ENCODE data around the gene RBCK1.
"Not testable (repeated sequence)": the region's sequence is repeated elsewhere in the genome, so short reads cannot be mapped to it uniquely, and the experiment has no call there.

Gene RBCK1

DNA sequence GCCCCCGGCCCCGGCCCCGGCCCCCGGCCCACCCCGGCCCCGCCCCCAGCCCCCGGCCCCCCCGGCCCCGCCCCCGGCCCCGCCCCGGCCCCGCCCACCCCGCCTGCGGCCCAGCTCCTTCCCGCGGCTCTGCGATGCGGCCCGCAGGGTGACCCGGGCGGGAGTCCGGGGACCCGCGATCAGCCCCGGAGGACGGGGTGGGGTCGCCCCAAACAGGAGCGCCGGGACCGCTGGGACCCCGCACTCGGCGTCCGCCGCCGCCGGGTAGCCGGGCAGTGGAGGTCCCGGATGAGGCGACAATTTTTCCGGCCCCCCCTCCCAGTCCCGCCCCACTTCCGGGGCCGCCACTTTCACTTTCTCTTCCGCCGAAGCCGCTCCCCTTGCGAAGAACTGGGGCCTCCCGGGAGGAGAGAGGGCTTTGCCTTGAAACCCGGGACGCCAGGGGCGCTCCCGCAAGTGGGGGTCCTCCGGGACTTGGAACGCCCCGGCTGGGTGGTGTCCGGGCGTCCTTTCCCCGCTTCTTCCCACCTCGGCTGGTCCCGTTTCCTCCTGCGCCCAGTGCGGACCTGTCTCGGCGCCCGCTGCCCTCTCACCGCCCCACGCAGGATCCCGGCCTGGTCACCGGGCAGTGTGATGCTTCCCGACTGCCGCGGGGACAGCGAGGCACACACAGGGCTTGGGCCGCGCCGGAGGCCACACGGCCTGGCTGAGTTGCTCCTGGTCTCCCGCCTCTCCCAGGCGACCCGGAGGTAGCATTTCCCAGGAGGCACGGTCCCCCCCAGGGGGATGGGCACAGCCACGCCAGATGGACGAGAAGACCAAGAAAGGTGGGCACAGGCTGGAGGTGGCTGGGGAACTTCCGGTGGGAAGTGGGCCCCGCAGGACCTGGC is at the start of gene RBCK1:
Gene RBCK1, plus strand, starts transcription at position 347 of the 890 bp plus-strand sequence. Its CDS starts 459 bp downstream, at position 806.
- FAIRE-seq (peak; percentile 55), DNase-seq (ENCODE audit: extremely low spot score, insufficient read length, low read depth) (peak; percentile 96)

DNA sequence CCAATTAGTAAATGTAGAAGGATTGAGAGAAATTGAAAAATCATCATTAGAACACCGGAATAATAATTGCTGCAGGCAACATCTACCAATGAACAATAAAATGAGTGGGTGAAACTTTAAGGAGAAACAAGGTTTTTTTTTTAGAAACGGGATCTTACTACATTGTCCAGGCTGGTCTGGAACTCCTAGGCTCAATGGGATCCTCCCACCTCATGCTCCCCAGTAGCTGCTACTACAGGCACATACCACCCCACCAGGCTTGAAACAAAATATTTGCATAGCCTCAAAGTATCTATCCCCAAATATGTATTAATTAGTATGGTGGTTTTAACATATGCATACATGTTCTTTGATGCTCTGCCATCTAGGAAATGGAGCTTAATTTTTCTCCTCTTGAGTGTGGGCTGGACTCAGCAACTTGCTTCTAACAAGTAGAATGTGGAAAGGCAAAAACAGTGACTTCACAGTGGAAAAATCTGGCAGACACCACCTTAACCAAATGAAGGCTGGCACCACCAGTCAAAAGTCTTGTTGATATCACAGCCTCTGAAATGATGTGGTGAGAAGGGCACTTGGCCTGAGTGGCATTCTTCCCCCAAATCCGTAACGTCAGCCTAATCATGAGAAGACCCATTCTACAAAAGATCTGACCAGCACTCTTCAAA is 49.1 kb upstream of the RBCK1 start:
- FAIRE-seq (no peak), DNase-seq (ENCODE audit: extremely low spot score, insufficient read length, low read depth) (no peak)

DNA sequence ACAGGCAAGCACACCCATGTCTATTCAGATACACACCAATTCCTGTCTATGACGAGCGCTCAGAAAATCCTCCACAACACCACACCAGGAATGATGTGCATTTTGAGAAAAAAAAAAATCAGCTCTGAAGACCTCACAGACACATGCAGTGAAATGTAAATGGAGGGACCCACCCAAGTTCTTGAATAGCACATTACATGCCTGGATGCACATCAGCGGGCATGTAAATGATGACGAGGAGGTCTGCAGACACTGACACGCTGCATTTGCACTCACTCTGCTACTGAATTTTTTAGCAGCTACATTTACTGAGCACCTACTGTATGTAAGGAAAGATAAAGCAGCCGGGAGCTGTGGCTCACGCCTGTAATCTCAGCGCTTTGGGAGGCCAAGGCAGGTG is 46.5 kb upstream of the RBCK1 start:
- no peak for DNase-seq (ENCODE audit: extremely low spot score, insufficient read length, low read depth)
- peak; percentile 64 for FAIRE-seq

DNA sequence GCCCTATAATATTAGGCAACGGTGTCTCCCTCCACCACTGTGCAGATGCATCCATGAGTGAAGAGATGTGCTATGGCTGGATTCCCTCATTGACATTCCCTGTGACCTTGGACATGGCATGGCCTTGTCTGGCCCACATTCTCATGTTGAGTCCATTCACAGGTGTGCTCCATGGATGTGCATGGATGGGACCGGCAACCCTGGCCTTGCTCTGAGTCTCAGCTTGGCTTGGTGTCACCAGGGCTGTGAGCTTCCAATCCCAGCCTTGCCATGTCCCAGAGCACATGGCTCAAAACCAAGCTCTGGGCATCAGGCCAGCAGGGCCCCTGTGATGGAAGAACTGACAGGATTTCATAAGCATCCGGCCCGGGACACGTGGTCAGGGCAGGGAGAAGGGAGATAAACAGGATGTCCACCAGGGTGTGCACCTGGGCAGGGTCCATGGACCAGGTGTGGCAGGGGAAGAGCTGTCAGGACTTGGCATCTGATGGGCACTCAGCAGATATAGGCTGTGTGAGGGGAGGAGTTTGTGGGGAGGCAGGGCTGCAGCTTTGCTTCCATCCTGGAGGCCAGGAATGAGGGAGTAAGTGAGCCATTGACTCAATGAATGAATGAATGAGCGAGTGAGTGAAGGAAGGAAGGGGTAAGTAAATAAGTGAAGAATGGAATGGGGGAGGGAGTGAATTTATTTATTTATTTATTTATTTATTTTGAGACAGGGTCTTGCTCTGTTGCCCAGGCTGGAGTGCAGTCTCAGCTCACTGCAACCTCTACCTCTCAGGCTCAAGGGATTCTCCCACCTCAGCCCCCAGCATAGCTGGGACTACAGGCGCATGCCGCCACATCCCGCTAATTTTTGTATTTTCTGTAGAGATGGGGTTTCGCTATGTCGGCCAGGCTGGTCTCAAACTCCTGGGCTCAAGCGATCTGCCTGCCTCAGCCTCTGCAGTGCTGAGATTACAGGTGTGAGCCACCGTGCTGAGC is 45.5 kb upstream of the RBCK1 start:
- FAIRE-seq: no peak
- no peak for DNase-seq (ENCODE audit: extremely low spot score, insufficient read length, low read depth)

DNA sequence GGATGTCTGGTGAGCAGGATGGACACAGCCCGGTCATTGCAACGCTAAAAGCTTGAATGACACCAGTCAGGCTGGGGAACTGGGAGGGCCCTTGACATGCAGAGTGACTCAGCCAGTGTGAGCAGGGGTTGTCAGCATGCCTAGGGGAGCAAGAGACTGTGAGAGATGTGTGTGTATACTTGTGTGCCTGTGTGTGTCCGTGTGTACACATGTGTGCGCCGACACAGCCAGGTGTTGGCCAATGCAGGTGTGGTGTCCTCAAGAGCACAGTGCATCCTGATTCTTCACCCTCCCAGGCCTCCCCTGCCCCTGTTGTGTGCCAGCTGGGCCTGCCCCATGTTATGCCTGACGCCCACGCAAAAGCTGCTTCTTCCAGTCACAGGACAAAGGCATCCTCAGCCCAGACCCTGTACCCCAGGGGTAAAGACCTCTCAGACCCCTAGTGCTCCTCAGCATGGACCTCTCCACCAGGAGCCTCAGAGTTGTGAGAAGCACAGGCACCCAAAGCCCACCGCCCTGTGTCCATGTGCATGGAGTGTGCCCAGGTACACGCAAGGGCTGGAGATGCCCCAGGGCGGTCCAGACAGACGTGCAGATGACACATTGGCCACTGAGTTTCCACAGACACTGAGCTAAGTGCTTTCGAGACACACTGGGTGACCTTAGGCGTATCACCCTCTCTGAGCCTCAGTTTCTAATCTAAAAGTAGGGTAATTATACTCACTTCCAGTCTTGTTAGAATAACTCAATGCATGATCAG is 44.6 kb upstream of the RBCK1 start:
- DNase-seq (ENCODE audit: extremely low spot score, insufficient read length, low read depth) (no peak), FAIRE-seq (no peak)

DNA sequence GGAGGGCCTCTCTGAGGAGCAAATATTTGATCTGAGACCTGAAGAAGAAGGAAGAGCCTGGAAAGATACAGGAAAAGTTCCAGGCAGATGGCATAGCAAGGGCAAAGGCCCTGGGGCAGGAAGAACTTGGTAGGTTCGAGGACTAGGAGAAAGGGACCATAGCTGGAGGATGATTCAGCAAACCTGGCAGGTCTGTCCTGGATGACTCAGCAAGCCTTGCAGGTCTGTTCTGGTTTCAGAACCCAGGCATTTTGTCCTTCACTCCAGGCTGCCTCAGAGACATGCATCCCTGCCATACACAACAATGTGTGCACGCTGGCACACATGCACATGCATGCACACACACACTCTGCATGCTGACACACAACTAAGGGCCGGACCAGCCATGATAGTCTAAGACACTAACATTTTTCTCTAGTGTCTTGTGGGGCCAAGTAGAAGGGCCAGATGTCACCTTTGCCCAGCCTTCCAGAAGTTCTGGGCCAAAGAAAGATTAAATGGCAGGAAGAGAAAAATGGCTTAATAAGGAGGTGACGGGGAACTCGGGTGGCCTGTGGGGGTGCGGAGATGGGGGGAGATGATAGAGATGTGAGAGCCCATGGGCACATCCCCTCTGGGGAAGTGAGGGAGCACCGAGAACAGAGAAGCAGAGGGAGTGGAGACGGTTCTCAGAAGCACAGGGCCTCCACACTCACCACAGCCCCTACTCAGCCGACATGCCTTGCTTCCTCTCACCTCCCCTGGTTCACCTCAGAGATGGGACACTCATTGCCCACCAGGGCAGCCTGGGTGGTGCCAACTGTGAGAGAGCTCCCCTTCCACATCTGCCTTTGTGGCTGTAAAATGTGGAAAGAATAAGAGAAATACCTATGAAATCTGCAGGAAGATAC is 42.9 kb upstream of the RBCK1 start:
- DNase-seq (ENCODE audit: extremely low spot score, insufficient read length, low read depth) (no peak), FAIRE-seq (no peak)

DNA sequence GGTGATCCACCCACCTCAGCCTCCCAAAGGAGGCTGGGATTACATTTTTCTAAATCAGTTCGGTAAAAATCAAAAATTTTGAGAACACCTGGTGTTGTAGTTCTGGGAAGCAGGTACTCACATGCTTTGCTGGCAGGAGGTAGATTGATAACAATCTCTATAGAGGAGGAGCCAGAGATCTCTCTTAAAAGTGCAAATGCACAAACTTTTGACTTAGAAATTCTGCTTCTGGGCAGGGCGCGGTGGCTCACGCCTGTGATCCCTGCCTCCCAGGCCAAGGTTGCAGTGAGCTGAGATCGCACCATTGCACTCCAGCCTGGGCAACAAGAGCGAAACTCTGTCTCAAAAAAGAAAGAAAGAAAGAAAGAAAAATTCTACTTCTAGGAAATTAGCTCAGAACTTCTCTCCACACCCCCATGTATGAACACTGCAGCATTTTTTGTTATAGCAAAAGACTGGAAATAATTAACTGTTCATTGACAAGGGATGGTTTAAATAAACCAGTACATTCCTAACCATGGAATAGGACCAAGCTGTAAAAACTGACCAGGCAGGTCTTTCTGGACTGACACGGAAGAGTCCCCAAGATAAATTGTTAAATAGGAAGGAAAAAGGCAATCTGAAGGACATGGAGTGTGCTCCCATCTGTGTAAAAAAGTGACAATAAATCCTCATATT is 41.9 kb upstream of the RBCK1 start:
- DNase-seq (ENCODE audit: extremely low spot score, insufficient read length, low read depth): no peak
- FAIRE-seq: no peak

DNA sequence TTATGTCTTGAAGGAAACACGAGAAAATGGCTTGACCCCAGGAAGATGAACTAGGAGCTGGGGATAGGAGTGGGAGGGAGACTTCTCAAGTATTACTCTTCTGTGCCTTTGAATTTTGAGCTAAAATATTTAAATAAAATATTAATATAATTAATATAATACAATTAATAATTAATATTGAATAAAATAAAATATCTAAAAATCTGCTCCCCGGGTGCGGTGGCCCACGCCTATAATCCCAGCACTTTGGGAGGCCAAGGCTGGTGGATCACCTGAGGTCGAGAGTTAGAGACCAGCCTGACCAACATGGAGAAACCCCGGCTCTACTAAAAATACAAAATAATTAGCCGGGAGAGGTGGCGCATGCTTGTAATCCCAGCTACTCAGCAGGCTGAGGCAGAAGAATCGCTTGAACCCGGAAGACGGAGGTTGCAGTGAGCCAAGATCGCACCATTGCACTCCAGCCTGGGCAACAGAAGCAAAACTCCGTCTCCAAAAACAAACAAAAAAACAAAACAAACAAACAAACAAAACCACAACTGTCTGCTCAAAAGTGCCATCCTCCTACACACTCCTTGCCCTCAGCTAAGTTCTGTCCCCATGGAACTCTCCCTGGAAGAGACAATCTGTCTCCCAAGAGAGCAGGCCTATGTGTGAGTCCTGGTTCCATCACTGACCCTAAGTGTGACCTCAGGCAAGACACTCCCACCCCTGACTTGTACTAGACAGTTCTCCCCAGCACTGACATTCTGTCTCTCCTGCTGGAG is 41.2 kb upstream of the RBCK1 start:
- FAIRE-seq (no peak), DNase-seq (ENCODE audit: extremely low spot score, insufficient read length, low read depth) (no peak)

DNA sequence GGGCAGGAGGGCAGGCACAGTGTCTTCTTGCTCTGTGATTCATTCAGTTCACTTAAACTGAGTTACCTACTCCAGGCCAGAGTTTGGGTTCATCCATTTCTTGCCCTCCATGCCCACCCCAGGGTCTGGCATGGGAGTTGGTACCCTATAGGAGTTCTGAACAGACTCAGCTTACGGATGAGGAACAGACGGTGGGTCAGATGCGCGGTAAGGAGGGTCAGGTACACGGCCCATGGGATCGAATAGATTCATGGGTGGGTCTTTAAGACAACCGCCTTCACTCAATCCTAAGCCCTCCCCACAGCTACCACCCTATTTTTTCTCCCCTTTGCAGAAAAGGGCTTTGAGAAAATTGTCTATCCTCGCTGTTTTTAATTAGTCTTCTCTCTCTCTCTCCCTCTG is 40.6 kb upstream of the RBCK1 start:
- no peak for FAIRE-seq
- DNase-seq (ENCODE audit: extremely low spot score, insufficient read length, low read depth): no peak

DNA sequence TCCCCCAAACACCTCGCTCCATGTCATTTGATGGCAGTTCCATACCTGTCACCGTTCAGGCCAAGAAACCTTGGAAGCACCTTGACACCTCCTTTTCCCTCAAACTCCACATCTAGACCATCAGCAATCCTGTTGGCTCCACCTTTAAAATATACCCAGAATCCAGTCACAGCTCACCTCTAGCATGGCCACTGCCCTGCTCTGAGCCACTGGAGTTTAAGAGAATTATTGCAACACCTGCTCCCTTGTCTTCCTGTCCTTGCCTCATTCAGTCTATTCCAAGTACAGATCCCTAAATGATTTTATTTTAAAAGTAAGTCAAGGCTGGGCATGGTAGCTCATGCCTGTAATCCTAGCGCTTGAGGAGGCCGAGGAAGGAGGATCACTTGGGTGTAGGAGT is 39.2 kb upstream of the RBCK1 start:
- no peak for FAIRE-seq
- no peak for DNase-seq (ENCODE audit: extremely low spot score, insufficient read length, low read depth)

DNA sequence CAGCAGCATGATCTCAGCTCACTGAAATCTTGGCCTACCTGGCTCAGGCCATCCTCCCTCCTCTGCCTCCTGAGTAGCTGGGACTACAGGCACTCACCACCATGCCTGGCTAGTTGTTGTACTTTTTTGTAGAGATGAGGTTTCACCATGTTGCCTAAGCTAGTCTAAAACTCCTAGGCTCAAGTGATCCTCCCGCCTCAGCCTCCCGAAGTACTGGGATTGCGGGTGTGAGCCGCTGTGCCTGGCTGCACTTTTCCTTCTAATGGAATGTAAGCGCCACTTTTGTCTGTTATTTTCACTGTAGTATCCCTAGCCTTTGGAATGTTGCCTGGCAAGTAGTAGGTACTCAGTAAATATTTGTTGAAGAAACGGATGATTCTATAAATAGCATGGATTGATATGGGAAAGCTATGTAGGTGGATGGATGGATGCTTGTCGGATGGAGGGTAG is 37.9 kb upstream of the RBCK1 start:
- DNase-seq (ENCODE audit: extremely low spot score, insufficient read length, low read depth) (no peak), FAIRE-seq (no peak)

DNA sequence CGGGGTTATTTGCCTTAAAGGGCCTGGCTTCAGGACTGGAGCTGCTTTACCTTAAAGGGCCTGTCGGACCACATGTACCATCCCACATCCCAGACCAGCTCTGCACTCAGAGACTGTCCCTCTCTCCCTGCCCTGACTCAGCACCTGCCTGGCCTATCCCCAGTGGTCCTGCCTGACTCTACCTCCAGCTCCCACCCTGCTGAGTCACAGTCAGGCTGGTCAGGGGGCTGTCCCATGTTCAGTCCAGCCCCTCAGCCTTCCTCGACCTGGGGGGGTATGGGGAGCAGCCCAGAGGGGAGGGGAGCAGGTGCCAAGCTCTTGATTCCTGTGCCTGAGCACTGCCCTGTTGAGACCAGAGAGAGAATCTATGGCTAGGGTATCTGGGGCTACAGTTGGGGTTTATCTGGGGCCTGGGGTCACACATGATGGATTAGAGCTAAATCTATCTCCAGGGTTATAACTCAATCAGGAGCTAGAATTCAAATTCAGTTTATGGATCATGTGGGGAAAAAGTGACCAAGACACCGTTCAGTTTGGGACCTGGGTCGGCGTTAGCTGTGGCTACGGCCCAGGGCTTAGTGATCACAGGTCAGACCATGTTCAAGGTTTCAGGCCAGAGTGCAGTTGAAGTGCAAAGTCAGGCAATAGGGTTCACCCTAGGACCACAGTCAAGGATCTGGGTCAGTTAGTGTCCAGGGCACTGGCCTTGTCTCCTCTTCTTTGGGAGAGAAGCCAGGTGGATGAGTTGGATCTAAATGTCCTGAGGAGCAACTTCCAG is 36.9 kb upstream of the RBCK1 start:
- no peak for DNase-seq (ENCODE audit: extremely low spot score, insufficient read length, low read depth)
- no peak for FAIRE-seq

DNA sequence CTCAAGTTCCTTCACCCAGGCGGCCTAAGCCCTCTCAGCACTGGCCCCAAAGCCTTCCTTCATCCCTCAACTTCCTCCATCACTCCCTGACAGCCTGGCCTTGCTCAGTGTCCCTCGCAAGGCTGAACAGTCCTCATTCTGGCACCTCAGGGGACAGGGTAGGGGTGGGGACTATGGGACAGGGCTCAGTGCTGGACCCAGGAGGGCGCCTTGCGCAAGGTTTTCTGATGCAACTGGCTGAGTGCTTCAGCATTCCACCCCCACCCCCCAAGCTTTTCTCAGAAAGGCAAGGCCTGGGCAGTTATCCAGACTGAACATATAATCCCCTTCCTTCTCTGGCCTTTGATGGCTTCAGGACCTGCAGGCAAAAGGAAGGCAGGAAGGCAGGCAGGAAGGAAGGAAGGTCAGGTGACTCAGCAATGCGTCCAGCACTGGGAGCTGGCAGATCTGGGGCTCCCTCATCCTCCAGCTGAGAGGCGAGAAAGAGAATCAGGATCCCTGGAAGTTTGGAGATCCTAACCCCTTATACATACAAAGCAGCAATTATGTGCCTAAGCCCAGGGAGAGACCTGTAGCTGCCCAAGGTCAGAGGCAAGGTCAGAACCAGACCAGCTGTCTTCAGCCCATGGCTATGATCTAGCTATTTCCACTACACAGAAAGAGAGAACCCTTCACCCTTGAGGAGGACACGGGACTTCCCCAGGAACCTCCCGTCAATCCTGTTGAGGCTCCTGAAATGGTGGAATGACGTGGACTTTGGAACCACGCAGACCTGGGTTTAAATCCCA is 36.1 kb upstream of the RBCK1 start:
- FAIRE-seq (no peak), DNase-seq (ENCODE audit: extremely low spot score, insufficient read length, low read depth) (no peak)

DNA sequence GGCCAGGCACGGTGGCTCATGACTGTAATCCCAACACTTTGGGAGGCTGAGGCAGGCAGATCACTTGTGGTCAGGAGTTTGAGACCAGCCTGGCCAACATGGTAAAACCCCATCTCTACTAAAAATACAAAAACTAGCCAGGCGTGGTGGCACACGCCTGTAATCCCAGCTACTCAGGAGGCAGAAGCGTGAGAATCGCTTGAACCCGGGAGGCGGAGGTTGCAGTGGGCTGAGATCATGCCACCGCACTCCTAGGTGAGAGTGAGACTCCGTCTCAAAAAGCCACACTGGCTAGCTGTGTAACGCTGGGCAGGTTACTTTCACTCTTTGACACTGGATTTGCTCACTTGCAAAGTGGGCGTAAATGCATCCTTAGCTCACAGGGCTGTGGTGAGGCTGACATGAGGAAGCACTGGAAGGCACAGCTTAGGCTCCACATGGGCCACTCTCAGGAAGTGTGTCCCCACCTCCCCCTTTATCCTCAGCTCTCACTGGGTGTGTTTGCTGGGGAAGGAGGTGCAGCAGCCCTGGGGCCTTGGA is 35.5 kb upstream of the RBCK1 start:
- DNase-seq (ENCODE audit: extremely low spot score, insufficient read length, low read depth); FAIRE-seq: not testable (repeated sequence)

DNA sequence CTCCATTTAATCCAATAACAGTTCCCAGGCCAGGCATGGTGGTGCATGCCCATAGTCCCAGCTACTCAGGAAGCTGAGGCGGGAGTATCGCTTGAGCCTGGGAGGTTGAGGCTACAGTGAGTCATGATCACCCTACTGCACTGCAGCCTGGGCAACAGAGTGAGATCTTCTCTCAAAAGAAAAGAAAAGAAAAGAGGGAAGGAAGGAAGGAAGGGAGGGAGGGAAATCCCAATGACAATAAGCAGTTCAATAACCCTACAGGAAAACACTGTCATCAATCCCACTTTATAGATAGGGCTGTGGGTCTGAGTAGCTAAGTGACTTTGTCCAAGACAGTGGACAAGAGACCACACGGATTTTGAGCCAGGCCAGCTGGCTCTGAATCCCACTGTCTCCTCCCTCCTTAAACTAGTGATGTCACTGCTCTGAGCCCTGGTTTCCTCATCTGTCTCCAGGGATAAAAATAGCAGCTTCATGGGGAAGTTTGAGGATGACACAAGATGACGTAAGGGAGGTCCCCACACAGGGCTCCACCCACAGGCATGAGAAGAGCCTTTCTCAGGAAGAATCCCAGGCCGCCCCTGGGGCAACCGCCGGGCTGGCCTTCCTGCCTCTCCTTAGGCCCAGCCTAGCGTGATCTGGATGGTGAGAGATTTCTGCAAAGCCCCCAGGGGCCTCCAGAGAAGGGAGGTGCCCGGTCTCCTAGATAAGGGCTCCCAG is 34.8 kb upstream of the RBCK1 start:
- no peak for DNase-seq (ENCODE audit: extremely low spot score, insufficient read length, low read depth)

More for the DNA sequence above, 34.8 kb upstream of the RBCK1 start:
- no peak for FAIRE-seq
